Parathyroid adenoma (tissue), 2 donors: Measurements from ENCODE around the gene MYBPC2.
A peak's percentile ranks its signal among the peaks of the same experiment; 100 is the strongest.

Experiments used
- H2AFZ ChIP-seq: fragments of 300-600 bp; sonication (generic); one replicate; pipeline ENCODE4 v1.7.0; 2017; ENCODE audit warnings: antibody characterized with exemption, mild to moderate bottlenecking
- H3K27ac ChIP-seq: fragments of 300-600 bp; sonication (generic); one replicate; pipeline ENCODE4 v1.7.0; 2017
- H3K27me3 ChIP-seq: fragments of 300-600 bp; sonication (generic); one replicate; pipeline ENCODE4 v1.7.0; 2017; ENCODE audit warnings: low read length; ENCODE audit not compliant: control insufficient read depth, insufficient read depth
- H3K36me3 ChIP-seq: fragments of 300-600 bp; sonication (generic); one replicate; pipeline ENCODE4 v1.7.0; 2017; ENCODE audit warnings: low read length; ENCODE audit not compliant: control insufficient read depth, insufficient read depth
- H3K4me1 ChIP-seq: fragments of 300-600 bp; sonication (generic); one replicate; pipeline ENCODE4 v1.7.0; 2017; ENCODE audit warnings: control low read depth
- H3K4me2 ChIP-seq: fragments of 300-600 bp; sonication (generic); one replicate; pipeline ENCODE4 v1.7.0; 2017; ENCODE audit warnings: low read length
- H3K4me3 ChIP-seq: fragments of 300-600 bp; sonication (generic); one replicate; pipeline ENCODE4 v1.7.0; 2017; ENCODE audit warnings: low read depth, low read length
- H3K79me2 ChIP-seq: fragments of 300-600 bp; sonication (generic); one replicate; pipeline ENCODE4 v1.7.0; 2017; ENCODE audit warnings: control low read depth
- H3K9ac ChIP-seq: fragments of 300-600 bp; sonication (generic); one replicate; pipeline ENCODE4 v1.7.0; 2017; ENCODE audit warnings: mild to moderate bottlenecking
- H3K9me3 ChIP-seq: fragments of 300-600 bp; sonication (generic); one replicate; pipeline ENCODE4 v1.7.0; 2017; ENCODE audit warnings: low read length; ENCODE audit not compliant: control insufficient read depth
- CTCF ChIP-seq: fragments of 300-600 bp; sonication (generic); IDR thresholded peaks from one replicate; pipeline ENCODE4 v1.7.0; 2017; ENCODE audit warnings: antibody characterized with exemption, mild to moderate bottlenecking
- donor health status: primary hyperparathyroidism.

MYBPC2 gene

GRCh38 chr19:50512999-50513745 is 80.5 kb downstream of the MYBPC2 start:
- no peaks in the 10 kb centered on the region for H3K27me3 ChIP-seq
- H3K27ac ChIP-seq = peak overlapping the region; percentile 6
- H3K4me1 ChIP-seq = peaks cover 13% of the 10 kb centered on the region
- no peak overlapping the region for H2AFZ ChIP-seq
- no peak overlapping the region for H3K9ac ChIP-seq
- H3K4me3 ChIP-seq = no peak overlapping the region
- H3K79me2 ChIP-seq = no peaks in the 10 kb centered on the region
- TF ChIP-seq CTCF = no peak
- no peaks in the 10 kb centered on the region for H3K9me3 ChIP-seq
- no peak overlapping the region for H3K4me2 ChIP-seq
- no peaks in the 10 kb centered on the region for H3K36me3 ChIP-seq

DNA sequence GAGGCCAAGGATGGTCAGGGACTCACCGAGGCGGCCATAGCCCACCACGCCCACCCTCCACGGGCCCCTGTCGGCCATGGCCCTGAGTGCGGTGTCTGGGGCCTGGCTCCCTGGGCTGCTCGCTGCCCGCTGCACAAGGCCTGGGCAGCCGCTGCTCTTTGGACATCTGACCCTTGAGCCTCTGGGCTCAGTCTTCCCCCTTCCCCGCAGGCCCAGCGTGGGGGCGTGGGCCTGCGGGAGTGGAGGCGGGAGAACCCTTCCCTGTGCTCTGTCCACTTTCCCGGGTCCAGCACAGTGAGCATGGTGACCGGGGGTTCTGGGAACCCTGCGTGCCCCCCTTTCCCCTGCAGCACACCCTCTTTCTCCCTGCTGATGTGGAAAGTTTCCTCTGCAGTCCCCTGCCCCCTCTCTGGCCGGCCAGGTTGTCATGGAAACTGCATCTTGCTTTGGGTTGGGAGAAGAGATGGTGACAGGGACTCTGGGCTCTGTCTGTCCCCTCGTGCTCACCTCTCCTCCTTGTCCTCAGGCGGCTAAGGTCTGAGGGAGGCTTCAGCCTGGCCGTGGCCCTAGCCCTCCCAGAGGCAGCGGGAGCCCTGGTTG is 81.2 kb downstream of the MYBPC2 start, which contains the start of gene ASPDH:
TSS of gene ASPDH (minus strand) at position 168 of the 600 bp plus-strand sequence. CDS start at position 78, 90 bp downstream.
- Histone ChIP-seq H3K79me2 (no peaks in the 10 kb centered on the region), H3K36me3 (no peaks in the 10 kb centered on the region), H3K4me3 (no peak within 1 kb of the TSS), H3K27me3 (no peaks in the 10 kb centered on the region), H3K9me3 (no peaks in the 10 kb centered on the region), H3K9ac (no peak within 1 kb of the TSS), H3K4me1 (peaks cover 13% of the 10 kb centered on the region), H3K4me2 (no peak within 1 kb of the TSS), H3K27ac (peak within 1 kb of the TSS; percentile 36), H2AFZ (peak within 1 kb of the TSS; percentile 83)
- TF ChIP-seq CTCF = no peak

DNA sequence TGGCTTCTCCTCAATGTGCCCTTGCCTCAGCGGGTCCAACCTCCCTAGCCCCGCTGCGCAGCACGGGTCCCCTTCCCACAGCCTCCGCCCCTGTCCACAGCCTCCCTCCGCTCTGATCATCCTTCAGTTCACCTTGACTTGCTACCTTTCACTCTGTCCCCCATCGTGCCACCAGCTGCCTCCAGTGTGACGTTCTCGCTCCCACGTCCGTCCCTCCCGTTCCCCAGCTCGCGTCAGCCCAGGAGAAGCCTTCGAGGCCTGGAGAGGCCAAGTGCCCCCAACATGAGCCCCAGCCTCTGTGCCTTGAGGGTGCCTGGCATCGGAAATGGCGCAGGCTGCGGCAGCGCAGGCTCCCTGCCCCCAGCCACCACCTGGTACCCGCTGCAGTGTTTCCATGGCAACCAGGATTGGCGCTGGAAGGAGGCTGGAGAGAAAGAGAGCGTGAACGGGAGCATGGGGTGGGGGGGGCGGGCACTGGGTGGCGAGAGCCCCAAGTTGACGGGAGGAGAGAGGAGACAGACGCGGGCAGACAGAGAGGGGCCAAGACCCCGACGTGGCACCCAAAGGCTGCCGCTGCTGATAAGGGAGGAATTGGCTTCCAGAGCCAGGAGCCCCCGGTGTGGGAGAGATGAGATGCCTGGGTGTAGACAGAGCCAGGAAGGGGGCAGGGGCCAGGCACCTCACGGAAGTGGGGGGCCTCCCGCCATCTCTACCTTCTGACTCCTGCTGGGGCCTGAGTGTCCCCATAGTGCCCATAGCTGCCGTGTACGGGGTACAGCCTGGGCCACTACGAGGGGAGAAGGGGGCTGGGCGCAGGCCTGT is 81.9 kb downstream of the MYBPC2 start:
- Histone ChIP-seq H3K27ac (peak overlapping the region; percentile 36), H3K27me3 (no peaks in the 10 kb centered on the region), H3K9ac (no peak overlapping the region), H3K4me3 (no peak overlapping the region), H3K4me1 (peaks cover 13% of the 10 kb centered on the region), H2AFZ (peak overlapping the region; percentile 83), H3K9me3 (no peaks in the 10 kb centered on the region), H3K4me2 (no peak overlapping the region), H3K36me3 (no peaks in the 10 kb centered on the region), H3K79me2 (no peaks in the 10 kb centered on the region)
- no peak for TF ChIP-seq CTCF

DNA sequence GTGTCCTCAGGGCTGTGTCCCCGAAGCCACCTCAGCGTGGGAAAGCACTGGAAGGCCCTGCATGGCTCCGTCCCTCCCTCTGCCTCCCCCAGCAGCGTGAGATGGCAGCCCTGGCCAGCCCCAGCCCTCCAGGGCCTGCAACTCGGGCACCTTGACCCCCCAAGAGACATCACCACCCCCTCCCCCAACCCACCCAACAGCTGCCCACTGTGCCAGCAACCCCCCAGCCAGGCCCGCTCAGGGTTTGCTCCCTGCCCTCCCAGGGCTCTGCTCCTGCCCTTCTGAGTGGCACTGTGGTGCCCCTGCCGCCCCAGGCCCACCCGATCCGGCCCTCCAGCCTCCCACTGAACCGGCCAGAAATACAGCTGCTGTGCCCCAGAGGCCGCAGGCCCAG is 82.5 kb downstream of the MYBPC2 start:
- H3K4me1 ChIP-seq = peaks cover 11% of the 10 kb centered on the region
- H3K27ac ChIP-seq = no peak overlapping the region
- no peak overlapping the region for H3K4me3 ChIP-seq
- no peaks in the 10 kb centered on the region for H3K9me3 ChIP-seq
- TF ChIP-seq CTCF = no peak
- no peaks in the 10 kb centered on the region for H3K79me2 ChIP-seq
- no peak overlapping the region for H2AFZ ChIP-seq
- no peaks in the 10 kb centered on the region for H3K27me3 ChIP-seq
- no peak overlapping the region for H3K9ac ChIP-seq
- no peak overlapping the region for H3K4me2 ChIP-seq
- no peaks in the 10 kb centered on the region for H3K36me3 ChIP-seq
